Esophagus squamous epithelium (tissue), 5 donors: ENCODE results near the gene AADACL4. TPM values are rescaled to one million over a fixed set of nuclear protein-coding genes. Genes with fewer than 3 reads are reported as not detected.

ENCODE experiments used
- DNase-seq: peaks from one replicate; lab custom pipeline; 2025; lab: John Stamatoyannopoulos, UW
- H3K27ac ChIP-seq, 4 donors: fragments of 200-600 bp; sonication (generic); one replicate each; pipeline ENCODE4 v1.5.1; 2016 to 2019; ENCODE audit warnings: mild to moderate bottlenecking in 1 of 4
- H3K27me3 ChIP-seq, 4 donors: fragments of 200-600 bp; sonication (generic); 1 replicate in 3 of 4; 2 replicates in 1 of 4; pipeline versions ENCODE4 v1.5.1 to v1.6.0; 2017 to 2021; ENCODE audit warnings: antibody characterized with exemption in 1 of 4
- H3K36me3 ChIP-seq, 3 donors: fragments of 200-600 bp; sonication (generic); one replicate each; pipeline ENCODE4 v1.5.1; 2016 to 2019
- H3K4me1 ChIP-seq, 3 donors: fragments of 200-600 bp; sonication (generic); one replicate each; pipeline ENCODE4 v1.5.1; 2017 to 2019
- H3K4me3 ChIP-seq, 4 donors: fragments of 200-600 bp; sonication (generic); 1 replicate in 3 of 4; 2 replicates in 1 of 4; pipeline ENCODE4 v1.5.1; 2016 to 2019; ENCODE audit warnings: mild to moderate bottlenecking in 2 of 4, moderate library complexity in 1 of 4
- H3K9me3 ChIP-seq, 3 donors: fragments of 200-600 bp; sonication (generic); one replicate each; pipeline ENCODE4 v1.5.1; 2016 to 2019
- POLR2A ChIP-seq, 4 donors: fragments of 450-650 bp; IDR thresholded peaks; one replicate each; pipeline ENCODE4 v1.6.1; 2017; ENCODE audit warnings: antibody characterized with exemption in 4 of 4, mild to moderate bottlenecking in 4 of 4, moderate library complexity in 3 of 4
- WGBS, 2 donors: methylation state at CpG; one replicate each; pipeline ENCODE4 v1.1.5; 2018; 5-methylcytosine and 5-hydroxymethylcytosine counted together
- intact Hi-C: fragments of 100-400 bp; cut with DNase I; formaldehyde crosslinking; loops from one replicate; pipeline ENCODE4 v1.15.0; 2022
- total RNA-seq, 4 donors: library from RNA; depleted of rRNA; stranded (reverse); fragments of >200 nt; gene quantifications; one replicate each; pipeline ENCODE4 v1.1.0, GENCODE V29; 2016
- TF ChIP-seq, protein P1 (sequence below), 6 experiments: fragments of 450-650 bp in 4 of 6; fragments of 200-600 bp in 2 of 6; sonication (generic) in 2 of 6; IDR thresholded peaks; one replicate each; pipeline ENCODE4 v1.5.1; 2016 to 2019; ENCODE audit warnings: antibody characterized with exemption in 6 of 6, mild to moderate bottlenecking in 4 of 6, moderate library complexity in 4 of 6
- donor health status: DM: yes; HTN: yes; CAD: no.

The AADACL4 gene
- total RNA-seq, 4 donors from 2014 or later, result not detected

DNA sequence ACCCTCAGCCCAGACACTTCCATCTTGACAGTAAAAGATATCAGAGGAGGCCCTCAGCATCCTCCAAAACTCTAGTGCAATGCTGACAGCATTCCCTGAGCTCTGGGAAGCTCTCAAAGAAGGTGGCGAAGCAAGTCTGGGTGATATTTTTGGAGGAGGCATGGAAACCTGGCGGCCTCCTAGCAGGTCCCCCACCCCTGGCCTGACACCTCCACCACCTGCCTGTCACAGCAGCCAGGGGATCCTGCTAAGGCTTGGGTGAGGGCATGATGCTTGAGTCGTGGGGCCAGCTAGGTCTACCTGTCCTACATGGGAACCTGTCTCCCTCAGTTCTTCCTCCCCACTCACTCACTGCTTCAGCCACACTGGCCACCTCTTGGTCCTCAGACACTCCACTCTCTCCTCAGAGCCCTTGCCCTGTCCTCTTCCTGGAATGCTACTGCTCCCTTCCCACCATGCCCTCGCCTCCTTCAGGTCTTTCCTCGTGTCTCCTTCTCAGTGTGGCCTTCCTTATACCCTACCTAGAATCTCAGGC is 34.3 kb upstream of the AADACL4 start:
- Histone ChIP-seq H3K36me3 (peaks cover 0 to 95% (median 6%) of the 10 kb centered on the region in 3 donors), H3K27ac (peak overlapping the region in 3 of 4 donors; percentile 0 to 63 (median 13))

DNA sequence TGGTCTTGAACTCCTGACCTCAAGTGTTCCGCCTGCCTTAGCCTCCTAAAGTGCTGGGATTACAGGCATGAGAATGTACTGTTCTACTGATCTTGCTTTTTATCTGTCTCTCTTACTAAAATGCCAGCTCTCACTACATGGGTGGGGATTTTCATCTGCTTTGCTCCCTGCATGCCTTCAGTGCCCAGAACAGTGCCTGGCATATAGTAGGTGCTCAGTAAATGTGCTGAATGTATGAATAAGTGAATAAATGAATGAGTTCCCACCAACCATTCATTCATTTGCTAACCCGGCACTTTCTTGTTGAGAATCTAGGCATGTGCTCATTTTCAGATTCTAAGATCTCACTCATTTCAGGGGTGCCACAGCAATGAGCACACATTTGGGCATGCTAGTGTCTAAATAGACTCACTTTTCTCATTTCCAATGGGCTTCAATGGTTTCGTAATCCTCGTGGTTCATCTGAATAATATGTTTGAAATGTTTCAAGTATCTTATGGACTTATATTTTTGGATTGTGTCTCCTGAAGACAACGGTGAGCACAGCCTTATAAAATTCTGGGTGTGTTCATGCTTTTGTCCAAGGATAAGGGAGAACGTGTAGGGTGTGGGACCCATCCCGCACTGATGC is 33.5 kb upstream of the AADACL4 start:
- H3K27me3 ChIP-seq, result no peaks in the 10 kb centered on the region
- WGBS, 2 donors, result 61 to 64% methylated on average over 7 of the region's 7 CpGs
- no peak for DNase-seq
- intact Hi-C loops, result no loop called here
- H3K36me3 ChIP-seq, result peaks cover 0 to 87% (median 6%) of the 10 kb centered on the region in 3 donors
- H3K27ac ChIP-seq, result peak overlapping the region in 2 of 4 donors; percentile 5 to 7
- TF ChIP-seq, protein P1, sequence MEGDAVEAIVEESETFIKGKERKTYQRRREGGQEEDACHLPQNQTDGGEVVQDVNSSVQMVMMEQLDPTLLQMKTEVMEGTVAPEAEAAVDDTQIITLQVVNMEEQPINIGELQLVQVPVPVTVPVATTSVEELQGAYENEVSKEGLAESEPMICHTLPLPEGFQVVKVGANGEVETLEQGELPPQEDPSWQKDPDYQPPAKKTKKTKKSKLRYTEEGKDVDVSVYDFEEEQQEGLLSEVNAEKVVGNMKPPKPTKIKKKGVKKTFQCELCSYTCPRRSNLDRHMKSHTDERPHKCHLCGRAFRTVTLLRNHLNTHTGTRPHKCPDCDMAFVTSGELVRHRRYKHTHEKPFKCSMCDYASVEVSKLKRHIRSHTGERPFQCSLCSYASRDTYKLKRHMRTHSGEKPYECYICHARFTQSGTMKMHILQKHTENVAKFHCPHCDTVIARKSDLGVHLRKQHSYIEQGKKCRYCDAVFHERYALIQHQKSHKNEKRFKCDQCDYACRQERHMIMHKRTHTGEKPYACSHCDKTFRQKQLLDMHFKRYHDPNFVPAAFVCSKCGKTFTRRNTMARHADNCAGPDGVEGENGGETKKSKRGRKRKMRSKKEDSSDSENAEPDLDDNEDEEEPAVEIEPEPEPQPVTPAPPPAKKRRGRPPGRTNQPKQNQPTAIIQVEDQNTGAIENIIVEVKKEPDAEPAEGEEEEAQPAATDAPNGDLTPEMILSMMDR (IDR thresholded peaks at IDR 0.05), result no peak
- no peak for TF ChIP-seq POLR2A (IDR thresholded peaks at IDR 0.05)
- no peak overlapping the region for H3K4me3 ChIP-seq
- H3K9me3 ChIP-seq, result no peaks in the 10 kb centered on the region
- H3K4me1 ChIP-seq, result peaks cover 10 to 81% (median 34%) of the 10 kb centered on the region in 3 donors

More for the DNA sequence above, 34.3 kb upstream of the AADACL4 start:
- no peaks in the 10 kb centered on the region for H3K27me3 ChIP-seq
- no peak for DNase-seq
- peaks cover 10 to 81% (median 33%) of the 10 kb centered on the region in 3 donors for H3K4me1 ChIP-seq
- no peaks in the 10 kb centered on the region for H3K9me3 ChIP-seq
- WGBS, 2 donors, result 74 to 94% methylated on average over 4 of the region's 5 CpGs
- no peak overlapping the region for H3K4me3 ChIP-seq
- intact Hi-C loops, result no loop called here
- TF ChIP-seq POLR2A (IDR thresholded peaks at IDR 0.05), result no peak
- TF ChIP-seq, protein P1 (IDR thresholded peaks at IDR 0.05), result no peak

DNA sequence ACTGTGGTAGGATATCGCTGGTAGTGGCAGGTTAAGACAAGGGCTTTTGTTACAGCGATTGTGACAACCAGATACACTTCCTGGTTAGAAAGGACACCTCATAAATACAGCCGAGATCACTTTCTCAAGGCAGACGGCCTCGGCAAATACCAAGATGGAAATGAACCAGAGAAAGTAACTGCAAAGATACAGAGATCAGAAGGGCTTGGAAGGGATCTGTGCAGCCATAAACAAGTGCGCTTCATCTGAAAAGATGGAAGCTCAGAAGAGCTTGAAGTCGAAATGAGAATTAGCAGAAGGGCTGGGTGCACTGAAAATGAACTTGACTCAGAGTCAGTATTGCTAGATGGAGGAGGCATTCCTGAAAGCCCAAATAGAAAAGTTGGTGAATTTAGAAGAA is 32.9 kb upstream of the AADACL4 start:
- Histone ChIP-seq H3K4me1 (peaks cover 14 to 82% (median 37%) of the 10 kb centered on the region in 3 donors), H3K36me3 (peaks cover 0 to 82% (median 6%) of the 10 kb centered on the region in 3 donors), H3K9me3 (no peaks in the 10 kb centered on the region), H3K27me3 (no peaks in the 10 kb centered on the region), H3K4me3 (no peak overlapping the region), H3K27ac (peak overlapping the region in 1 of 4 donors; percentile 5)
- no peak for DNase-seq
- intact Hi-C loops, result no loop called here
- 56 to 59% methylated on average over 7 of the region's 7 CpGs for WGBS, 2 donors
- no peak for TF ChIP-seq POLR2A (IDR thresholded peaks at IDR 0.05)
- TF ChIP-seq, protein P1 (IDR thresholded peaks at IDR 0.05), result no peak

DNA sequence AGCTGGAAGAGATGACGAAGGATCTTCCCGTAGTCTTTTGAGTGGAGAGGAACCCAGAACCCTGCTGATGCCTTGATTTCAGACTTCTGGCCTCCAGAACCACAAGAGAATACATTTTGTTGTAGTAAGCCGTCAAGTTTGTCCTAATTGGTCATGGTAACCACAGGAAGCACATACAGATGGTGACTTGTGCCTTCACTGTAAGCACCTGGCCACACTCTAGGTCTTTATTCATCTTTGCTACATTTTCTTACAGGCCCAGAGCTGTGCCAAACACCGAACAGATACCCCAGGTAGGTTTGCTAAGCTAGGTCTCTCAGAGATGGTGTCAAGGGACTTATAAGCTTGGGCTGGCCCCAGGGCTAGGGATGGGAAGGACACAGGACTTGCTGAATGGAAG is 30.7 kb upstream of the AADACL4 start:
- no peaks in the 10 kb centered on the region for H3K27me3 ChIP-seq
- peak overlapping the region in 2 of 4 donors; percentile 96 to 100 for H3K27ac ChIP-seq
- no peaks in the 10 kb centered on the region for H3K9me3 ChIP-seq
- intact Hi-C loops, result no loop called here
- peaks cover 14 to 79% (median 38%) of the 10 kb centered on the region in 3 donors for H3K4me1 ChIP-seq
- no peak for DNase-seq
- TF ChIP-seq, protein P1 (IDR thresholded peaks at IDR 0.05), result no peak
- no peak for TF ChIP-seq POLR2A (IDR thresholded peaks at IDR 0.05)
- 82 to 84% methylated on average over 3 to 4 of the region's 4 CpGs for WGBS, 2 donors
- peak overlapping the region in 2 of 4 donors; percentile 74 to 87 for H3K4me3 ChIP-seq
- H3K36me3 ChIP-seq, result peaks cover 0 to 60% (median 6%) of the 10 kb centered on the region in 3 donors
